Stomach smooth muscle (tissue), 2 donors: ENCODE data around the gene IER3.
"Not testable (repeated sequence)": the region's sequence is repeated elsewhere in the genome, so short reads cannot be mapped to it uniquely, and the experiment has no call there.

Source experiments
- H3K27ac ChIP-seq: one replicate; pipeline ENCODE4 v1.7.0; 2013; ENCODE audit warnings: mild to moderate bottlenecking, low read length, inconsistent platforms
- H3K27me3 ChIP-seq, 2 donors: one replicate each; pipeline ENCODE4 v1.7.0; 2013; ENCODE audit warnings: low read length in 2 of 2; ENCODE audit not compliant: insufficient read depth in 2 of 2, control insufficient read depth in 1 of 2
- H3K36me3 ChIP-seq, 2 donors: one replicate each; pipeline ENCODE4 v1.7.0; 2013; ENCODE audit warnings: low read length in 2 of 2; ENCODE audit not compliant: control insufficient read depth in 2 of 2, insufficient read depth in 2 of 2
- H3K4me1 ChIP-seq: one replicate; pipeline ENCODE4 v1.7.0; 2013; ENCODE audit warnings: low read length; ENCODE audit not compliant: control insufficient read depth, insufficient read depth
- H3K4me3 ChIP-seq, 2 donors: one replicate each; pipeline ENCODE4 v1.7.0; 2013; ENCODE audit warnings: low read length in 2 of 2
- H3K9ac ChIP-seq, 2 donors: one replicate each; pipeline ENCODE4 v1.7.0; 2013; ENCODE audit warnings: low read length in 2 of 2, mild to moderate bottlenecking in 1 of 2
- H3K9me3 ChIP-seq, 2 donors: one replicate each; pipeline ENCODE4 v1.7.0; 2013; ENCODE audit warnings: low read length in 2 of 2; ENCODE audit not compliant: control insufficient read depth in 2 of 2
- donor health status: healthy.
- donor health status: Pancreatic carcinoma.

The IER3 gene

DNA sequence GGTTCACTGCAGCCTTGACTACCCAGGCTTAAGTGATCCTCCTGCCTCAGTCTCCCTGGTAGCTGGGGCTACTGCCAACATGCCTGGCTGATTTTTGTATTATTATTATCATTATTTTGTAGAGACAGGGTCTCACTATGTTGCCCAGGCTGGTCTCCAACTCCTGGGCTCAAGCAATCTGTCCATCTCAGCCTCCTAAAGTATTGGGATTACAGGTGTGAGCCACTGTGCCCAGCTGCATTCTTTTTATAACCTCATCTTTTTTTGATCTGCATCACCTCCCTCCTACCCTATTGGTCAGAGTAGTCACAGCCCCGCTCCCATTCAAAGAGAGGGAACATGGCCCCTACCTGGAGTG lies 23.6 kb upstream of the IER3 start:
- Histone ChIP-seq H3K4me3 (no peak overlapping the region), H3K9ac (no peak overlapping the region), H3K9me3 (no peaks in the 10 kb centered on the region), H3K27me3 (no peaks in the 10 kb centered on the region), H3K27ac (no peak overlapping the region), H3K4me1 (peaks cover 30% of the 10 kb centered on the region), H3K36me3 (no peaks in the 10 kb centered on the region)

DNA sequence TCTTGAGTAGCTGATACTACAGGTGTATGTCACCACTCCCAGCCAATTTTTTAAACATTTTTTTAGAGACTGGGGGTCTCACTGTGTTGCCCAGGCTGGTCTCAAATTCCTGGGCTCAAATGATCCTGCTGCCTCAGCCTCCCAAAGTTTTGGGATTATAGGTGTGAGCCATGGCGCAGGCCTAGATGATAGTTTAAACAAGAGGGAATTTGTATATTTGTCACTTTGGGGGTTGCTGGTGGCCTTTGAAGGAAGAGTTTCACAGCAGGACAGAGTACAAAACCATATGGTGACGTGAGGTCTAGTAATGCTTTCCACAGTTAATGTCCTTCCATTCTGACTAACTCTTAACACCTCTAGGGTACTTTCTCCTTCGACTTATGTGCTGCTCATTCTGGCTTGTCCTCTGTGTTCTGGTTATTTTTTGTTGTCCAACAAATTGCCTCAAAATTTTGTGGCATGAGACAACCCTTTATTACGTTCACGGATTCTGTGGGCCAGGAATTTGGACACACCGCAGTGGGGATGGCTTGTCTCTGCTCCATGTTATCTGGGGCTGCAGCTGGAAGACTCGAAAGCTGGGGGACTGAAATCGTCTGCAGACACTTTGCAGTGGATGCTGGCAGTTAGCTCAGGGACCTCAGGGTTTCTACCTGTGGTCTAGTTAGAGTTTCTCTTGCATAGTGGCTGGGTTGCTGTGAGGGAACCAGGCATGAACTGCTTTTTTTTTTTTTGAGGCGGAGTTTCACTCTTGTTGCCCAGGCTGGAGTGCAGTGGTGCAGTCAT lies 23.0 kb upstream of the IER3 start:
- Histone ChIP-seq H3K9ac (no peak overlapping the region), H3K36me3 (no peaks in the 10 kb centered on the region), H3K4me1 (peaks cover 30% of the 10 kb centered on the region), H3K9me3 (no peaks in the 10 kb centered on the region), H3K27ac (no peak overlapping the region), H3K27me3 (no peaks in the 10 kb centered on the region), H3K4me3 (no peak overlapping the region)

DNA sequence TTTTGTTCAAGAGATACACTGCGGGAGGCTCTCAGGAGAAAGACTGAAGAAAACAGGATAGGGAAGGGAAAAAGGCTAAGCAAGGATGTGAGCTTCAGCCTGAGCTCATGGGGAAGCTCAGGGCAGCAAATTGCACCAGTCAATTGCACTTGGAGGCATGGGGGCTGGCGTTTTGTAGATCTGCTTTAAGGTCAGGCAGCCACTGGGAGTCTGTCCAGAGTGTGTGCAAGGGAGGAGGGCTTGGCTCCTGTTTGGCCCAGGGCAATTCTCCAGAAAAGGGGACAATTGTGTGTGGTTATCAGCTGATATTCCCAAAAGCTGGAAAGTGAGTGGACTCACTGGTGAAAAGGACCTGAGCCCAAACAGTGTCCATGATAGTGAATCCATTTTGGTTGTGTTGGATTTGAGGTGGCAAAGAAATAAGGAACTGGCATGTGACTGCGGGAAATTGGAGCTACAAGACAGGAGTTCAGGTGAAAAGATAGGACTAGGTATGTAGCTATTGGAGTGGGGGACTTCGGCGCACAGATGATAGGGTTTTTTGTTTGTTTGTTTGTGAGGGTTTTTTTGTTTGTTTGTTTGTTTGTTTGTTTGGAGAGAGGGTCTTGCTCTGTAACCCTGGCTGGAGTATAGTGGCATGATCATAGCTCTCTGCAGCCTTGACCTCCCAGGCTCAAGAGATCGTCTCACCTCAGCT lies 22.3 kb upstream of the IER3 start:
- Histone ChIP-seq H3K36me3 (no peaks in the 10 kb centered on the region), H3K27me3 (no peaks in the 10 kb centered on the region), H3K9ac (no peak overlapping the region), H3K27ac (no peak overlapping the region), H3K4me3 (no peak overlapping the region), H3K4me1 (peaks cover 30% of the 10 kb centered on the region), H3K9me3 (no peaks in the 10 kb centered on the region)

DNA sequence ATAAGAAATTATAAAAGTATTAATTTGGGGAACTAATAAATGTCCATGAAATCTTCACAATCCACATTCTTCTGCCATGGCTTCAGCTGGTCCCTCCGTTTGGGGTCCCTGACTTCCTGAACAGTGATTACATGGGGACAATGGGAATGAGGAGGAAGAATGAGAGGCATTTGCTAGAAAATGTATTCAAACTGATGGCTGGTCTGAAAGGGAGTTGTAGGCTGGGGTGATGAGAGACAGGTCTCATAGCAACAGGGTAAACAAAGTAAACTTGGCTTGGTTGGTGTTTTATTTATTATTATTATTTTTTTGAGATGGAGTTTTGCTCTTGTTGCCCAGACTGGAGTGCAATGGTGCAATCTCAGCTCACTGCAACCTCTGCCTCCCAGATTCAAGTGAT lies 21.1 kb upstream of the IER3 start:
- not testable (repeated sequence) for H3K9me3 ChIP-seq, H3K27ac ChIP-seq, H3K9ac ChIP-seq, H3K4me3 ChIP-seq, H3K27me3 ChIP-seq, H3K36me3 ChIP-seq
- peaks cover 34% of the 10 kb centered on the region for H3K4me1 ChIP-seq

DNA sequence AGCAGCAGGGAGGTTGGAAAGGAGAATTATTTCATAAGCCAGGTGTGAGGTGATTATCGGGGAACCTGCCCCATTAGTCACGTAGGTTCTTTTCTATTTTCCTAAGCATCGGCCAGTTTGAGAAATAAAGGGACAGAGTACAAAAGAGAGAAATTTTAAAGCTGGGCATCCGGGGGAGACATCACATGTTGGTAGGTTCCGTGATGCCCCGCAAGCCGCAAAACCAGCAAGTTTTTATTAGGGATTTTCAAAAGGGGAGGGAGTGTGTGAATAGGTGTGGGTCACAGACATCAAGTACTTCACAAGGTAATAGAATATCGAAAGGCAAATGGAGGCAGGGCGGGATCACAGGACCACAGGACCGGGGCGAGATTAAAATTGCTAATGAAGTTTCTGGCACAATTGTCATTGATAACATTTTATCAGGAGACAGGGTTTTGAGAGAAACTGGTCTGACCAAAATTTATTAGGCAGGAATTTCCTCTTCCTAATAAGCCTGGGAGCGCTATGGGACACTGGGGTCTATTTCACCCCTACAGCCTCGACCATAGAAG lies 20.2 kb upstream of the IER3 start:
- H3K9ac ChIP-seq, H3K9me3 ChIP-seq, H3K27ac ChIP-seq, H3K4me3 ChIP-seq, H3K27me3 ChIP-seq, H3K36me3 ChIP-seq: not testable (repeated sequence)
- peaks cover 32% of the 10 kb centered on the region for H3K4me1 ChIP-seq

DNA sequence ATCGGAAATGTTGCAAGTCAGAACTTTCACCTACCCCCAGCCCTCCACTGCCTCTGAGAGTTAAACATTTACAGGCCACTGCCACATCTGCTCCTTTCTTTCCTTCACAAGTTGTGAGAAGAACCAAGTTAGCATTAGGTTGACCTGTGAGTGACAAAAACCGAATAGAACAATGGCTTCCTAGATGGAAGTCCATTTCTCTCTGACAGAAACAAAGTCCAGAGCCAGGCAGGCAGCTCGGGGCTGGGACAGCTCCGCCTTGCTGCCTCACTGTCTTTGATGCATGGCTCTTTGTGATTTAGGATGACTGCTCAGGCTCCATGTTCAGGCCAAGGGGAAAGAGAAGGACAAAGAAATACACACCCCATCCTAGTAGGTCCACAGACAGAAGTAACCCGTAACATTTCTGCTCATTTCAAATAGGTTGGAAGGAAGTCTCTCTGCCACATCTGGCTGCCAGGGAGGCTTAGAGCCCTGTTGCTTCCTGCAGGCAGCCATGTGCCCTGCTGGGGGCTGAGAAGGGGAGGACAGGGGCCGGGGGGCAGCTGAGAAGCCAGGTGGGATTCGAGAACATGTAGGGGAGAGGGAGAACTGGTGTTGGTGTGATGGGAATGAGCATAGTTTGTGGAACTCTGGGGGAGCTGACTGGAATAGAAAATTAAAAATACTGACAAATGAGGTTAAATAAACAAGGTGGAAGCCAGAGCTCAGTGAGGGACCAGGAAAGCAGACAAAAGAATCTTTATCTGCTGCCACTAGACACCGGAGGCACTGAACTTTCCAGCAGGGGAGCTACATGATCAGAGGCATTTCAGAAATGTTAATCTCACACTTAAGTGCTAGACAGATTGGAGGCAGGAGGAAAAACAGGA lies 19.5 kb upstream of the IER3 start:
- no peaks in the 10 kb centered on the region for H3K36me3 ChIP-seq
- H3K9me3 ChIP-seq = no peaks in the 10 kb centered on the region
- peaks cover 32% of the 10 kb centered on the region for H3K4me1 ChIP-seq
- peak overlapping the region; percentile 60 for H3K27ac ChIP-seq
- H3K4me3 ChIP-seq = no peak overlapping the region
- H3K9ac ChIP-seq = no peak overlapping the region
- no peaks in the 10 kb centered on the region for H3K27me3 ChIP-seq

DNA sequence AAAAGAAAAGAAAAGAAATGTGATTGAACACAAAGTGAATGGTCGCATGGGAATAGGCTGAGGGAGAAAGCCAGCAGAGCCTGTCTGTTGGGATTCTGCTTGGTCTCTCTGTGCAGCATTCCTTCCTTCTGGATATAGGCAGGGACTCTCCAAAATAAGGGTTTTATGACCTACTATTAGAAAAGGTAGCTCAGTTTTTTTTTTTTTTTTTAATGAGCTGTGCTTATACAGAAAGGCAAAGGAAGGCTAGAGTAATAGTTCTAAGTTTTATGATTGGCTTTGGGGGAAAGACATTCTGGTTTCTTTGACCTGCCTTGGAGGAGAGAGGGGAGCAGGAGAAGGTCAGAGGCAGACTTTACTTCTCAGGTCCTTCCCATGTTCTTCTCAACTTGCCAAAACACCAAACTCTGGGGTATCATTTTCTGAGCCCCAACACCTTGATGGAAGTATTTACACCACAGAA lies 18.8 kb upstream of the IER3 start:
- Histone ChIP-seq H3K4me3 (no peak overlapping the region), H3K27me3 (no peaks in the 10 kb centered on the region), H3K9ac (no peak overlapping the region), H3K9me3 (no peaks in the 10 kb centered on the region), H3K36me3 (no peaks in the 10 kb centered on the region), H3K4me1 (peaks cover 29% of the 10 kb centered on the region), H3K27ac (peak overlapping the region; percentile 60)

DNA sequence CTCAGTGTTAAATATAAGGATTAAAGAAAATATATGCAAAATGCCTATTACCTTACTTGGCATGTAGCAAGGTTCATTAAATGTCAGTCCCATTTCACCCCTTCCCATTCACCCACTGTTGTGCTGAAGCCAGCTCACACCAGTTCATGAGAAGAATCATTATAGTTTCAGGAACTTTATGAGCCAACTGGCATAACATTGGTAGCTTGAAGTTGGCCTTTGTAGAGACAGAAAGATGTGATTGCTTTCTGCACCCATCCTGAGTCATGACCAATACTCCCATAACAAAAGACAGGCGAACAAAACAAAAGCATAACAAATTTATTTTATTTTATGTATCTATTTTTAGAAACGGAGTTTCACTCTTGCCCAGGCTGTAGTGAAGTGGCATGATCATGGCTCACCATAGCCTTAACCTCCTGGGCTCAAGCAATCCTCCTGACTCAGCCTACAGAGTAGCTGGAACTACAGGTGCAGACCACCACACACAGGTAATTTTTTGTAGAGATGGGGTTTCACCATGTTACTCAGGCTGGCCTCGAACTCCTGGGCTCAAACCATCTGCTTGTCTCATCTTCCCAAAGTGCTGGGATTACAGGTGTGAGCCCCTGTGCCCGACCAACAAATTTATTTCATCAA lies 17.6 kb upstream of the IER3 start:
- no peak overlapping the region for H3K9ac ChIP-seq
- H3K27me3 ChIP-seq = no peaks in the 10 kb centered on the region
- H3K4me3 ChIP-seq = no peak overlapping the region
- H3K27ac ChIP-seq = no peak overlapping the region
- peaks cover 29% of the 10 kb centered on the region for H3K4me1 ChIP-seq
- H3K36me3 ChIP-seq = no peaks in the 10 kb centered on the region
- H3K9me3 ChIP-seq = no peaks in the 10 kb centered on the region

DNA sequence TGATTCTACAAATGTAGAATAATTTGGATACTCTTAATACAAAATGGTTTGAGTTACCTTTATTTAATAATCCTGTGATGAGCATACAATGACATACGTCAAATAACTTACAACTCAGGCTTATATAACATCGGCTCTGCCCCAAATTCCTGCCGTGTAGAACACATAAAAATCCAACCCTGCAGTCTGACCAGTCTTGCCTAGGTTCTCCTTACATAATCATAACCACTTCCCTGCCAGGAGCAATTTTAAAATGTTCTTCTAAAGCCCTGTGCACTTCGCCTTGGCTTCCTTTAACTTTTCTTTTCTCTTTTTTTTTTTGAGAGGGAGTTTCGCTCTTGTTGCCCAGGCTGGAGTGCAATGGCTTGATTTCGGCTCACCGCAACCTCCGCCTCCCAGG lies 16.2 kb upstream of the IER3 start:
- Histone ChIP-seq H3K27me3 (no peaks in the 10 kb centered on the region), H3K9ac (no peak overlapping the region), H3K36me3 (no peaks in the 10 kb centered on the region), H3K4me3 (no peak overlapping the region), H3K9me3 (no peaks in the 10 kb centered on the region), H3K4me1 (peaks cover 29% of the 10 kb centered on the region), H3K27ac (no peak overlapping the region)

DNA sequence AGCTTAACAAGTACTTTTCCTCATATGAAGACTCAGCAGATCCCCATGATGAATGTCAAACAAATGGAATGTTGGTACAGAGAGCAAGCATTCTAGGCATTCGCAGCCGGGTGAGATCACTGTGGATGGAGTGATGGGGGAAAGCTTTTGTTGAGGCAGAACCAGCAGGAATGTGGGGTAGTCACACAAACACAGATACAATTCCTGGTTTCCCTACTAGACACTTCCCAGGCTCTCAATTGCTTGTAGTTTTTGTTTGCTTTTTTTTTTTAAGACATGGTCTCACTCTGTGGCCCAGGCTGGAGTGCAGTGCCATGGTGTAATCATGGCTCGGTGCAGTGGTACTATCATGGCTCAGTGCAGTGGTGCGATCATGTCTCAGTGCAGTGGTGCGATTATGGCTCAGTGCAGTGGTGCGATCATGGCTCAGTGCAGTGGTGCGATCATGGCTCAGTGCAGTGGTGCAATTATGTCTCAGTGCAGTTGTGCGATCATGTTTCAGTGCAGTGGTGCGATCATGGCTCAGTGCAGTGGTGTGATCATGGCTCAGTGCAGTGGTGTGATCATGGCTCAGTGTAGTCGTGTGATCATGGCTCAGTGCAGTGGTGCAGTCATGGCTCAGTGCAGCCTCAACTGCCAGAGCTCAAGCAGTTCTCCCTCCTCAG lies 15.4 kb upstream of the IER3 start:
- Histone ChIP-seq H3K27ac (no peak overlapping the region), H3K4me3 (peak overlapping the region in 1 of 2 donors; percentile 8), H3K4me1 (peaks cover 29% of the 10 kb centered on the region), H3K36me3 (no peaks in the 10 kb centered on the region), H3K9me3 (no peaks in the 10 kb centered on the region), H3K9ac (no peak overlapping the region), H3K27me3 (no peaks in the 10 kb centered on the region)
